Keratinocyte (primary cell): ENCODE measurements around the gene CCDC144A.
"Not testable (repeated sequence)": the region's sequence is repeated elsewhere in the genome, so short reads cannot be mapped to it uniquely, and the experiment has no call there.

ENCODE experiments used
- EZH2 ChIP-seq: IDR thresholded peaks from one replicate; pipeline ENCODE4 v1.6.1; 2012; ENCODE audit warnings: inconsistent platforms, mild to moderate bottlenecking, low read length, moderate library complexity
- TF ChIP-seq, protein P1 (sequence below), 3 experiments: IDR thresholded peaks in 1 of 3; conservative IDR thresholded peaks in 1 of 3; optimal IDR thresholded peaks in 1 of 3; 2 replicates in 2 of 3; 3 replicates in 1 of 3; pipeline versions ENCODE3 to v1.5.1; 2011; ENCODE audit warnings: low read length in 3 of 3, mild to moderate bottlenecking in 3 of 3, moderate library complexity in 2 of 3, control low read depth in 1 of 3, inconsistent platforms in 1 of 3; ENCODE audit not compliant: insufficient read depth in 2 of 3; ENCODE audit errors: extremely low read depth in 1 of 3

DNA sequence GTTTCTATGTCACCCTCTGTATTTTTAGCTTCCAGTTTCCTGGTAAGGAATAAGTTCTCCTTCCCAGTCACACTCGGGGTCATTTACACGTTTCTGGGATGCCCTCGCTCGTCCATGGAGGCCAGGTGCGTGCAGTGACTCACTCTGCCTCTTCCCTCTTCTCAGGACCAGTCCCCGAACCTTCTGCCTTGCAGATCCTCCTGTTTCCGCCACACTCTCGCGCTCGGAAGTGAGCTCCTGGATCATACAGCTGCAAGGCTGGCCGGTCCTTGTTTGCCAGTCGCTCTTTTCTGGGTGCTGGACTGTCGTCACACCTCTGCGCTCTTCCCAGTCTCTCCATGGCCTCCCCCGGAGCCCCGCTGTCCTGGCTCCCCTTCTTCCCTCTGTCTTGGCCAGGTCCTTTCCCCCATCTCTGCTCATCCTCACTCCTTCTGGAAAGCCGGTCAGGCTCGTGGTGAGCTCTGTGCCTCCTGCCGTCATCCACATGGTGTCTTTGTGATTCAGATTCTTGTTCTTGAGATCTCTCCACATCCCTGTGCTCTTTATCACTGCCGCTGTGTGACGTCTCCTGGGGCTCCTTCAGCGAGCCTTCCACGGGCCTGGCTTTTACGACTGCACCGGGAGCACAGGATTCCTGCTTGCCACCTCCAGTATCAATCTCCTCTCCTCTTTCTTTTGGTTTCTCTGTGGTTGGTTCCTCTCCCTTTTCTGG lies 55.6 kb downstream of the CCDC144A start:
- not testable (repeated sequence) for TF ChIP-seq EZH2
- TF ChIP-seq, protein P1, sequence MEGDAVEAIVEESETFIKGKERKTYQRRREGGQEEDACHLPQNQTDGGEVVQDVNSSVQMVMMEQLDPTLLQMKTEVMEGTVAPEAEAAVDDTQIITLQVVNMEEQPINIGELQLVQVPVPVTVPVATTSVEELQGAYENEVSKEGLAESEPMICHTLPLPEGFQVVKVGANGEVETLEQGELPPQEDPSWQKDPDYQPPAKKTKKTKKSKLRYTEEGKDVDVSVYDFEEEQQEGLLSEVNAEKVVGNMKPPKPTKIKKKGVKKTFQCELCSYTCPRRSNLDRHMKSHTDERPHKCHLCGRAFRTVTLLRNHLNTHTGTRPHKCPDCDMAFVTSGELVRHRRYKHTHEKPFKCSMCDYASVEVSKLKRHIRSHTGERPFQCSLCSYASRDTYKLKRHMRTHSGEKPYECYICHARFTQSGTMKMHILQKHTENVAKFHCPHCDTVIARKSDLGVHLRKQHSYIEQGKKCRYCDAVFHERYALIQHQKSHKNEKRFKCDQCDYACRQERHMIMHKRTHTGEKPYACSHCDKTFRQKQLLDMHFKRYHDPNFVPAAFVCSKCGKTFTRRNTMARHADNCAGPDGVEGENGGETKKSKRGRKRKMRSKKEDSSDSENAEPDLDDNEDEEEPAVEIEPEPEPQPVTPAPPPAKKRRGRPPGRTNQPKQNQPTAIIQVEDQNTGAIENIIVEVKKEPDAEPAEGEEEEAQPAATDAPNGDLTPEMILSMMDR (optimal IDR thresholded peaks at IDR 0.05 in 1 of 3, IDR thresholded peaks at IDR 0.05 in 1 of 3, conservative IDR thresholded peaks at IDR 0.05 in 1 of 3; ENCODE audit: extremely low read depth in 1 of 3, insufficient read depth in 2 of 3, low read length in 3 of 3), result not testable (repeated sequence)
